OCI-LY7 (cell line): ENCODE results near the gene SEC14L5. TPM values are rescaled to one million over a fixed set of nuclear protein-coding genes. Genes with fewer than 3 reads are reported as not detected.
"Not testable (repeated sequence)": the region's sequence is repeated elsewhere in the genome, so short reads cannot be mapped to it uniquely, and the experiment has no call there.

Experiments
- BruUV-seq: library from RNA; stranded (reverse); fragments of 400-500 nt; replicated peaks from 2 replicates; lab custom pipeline; 2021; lab: Mats Ljungman, UMichigan
- CTCF ChIA-PET: fragments of 300-600 bp; sonication (Branson Sonifier 250); formaldehyde crosslinking; loops from one replicate; lab custom pipeline; 2022; ENCODE audit warnings: antibody characterized with exemption; ENCODE audit not compliant: unreplicated experiment; lab: Charles Lee
- POLR2A ChIA-PET: fragments of 300-600 bp; sonication (Branson Sonifier 250); formaldehyde crosslinking; loops from one replicate; lab custom pipeline; 2022; ENCODE audit warnings: antibody characterized with exemption; lab: Charles Lee
- DNase-seq: peaks from one replicate; pipeline ENCODE4 v3.0.0-alpha.2; 2015; ENCODE audit warnings: low spot score
- H2AFZ ChIP-seq: fragments of 200-600 bp; sonication (generic), shearing (Covaris generic); 2 replicates; pipeline ENCODE4 v1.6.1; 2014; ENCODE audit warnings: mild to moderate bottlenecking, antibody characterized with exemption, low read length, moderate library complexity
- H3K27ac ChIP-seq: fragments of 200-600 bp; sonication (generic); 2 replicates; pipeline ENCODE4 v1.5.1; 2014; ENCODE audit warnings: mixed run types, low read depth, mild to moderate bottlenecking, moderate library complexity, low read length, inconsistent platforms; ENCODE audit not compliant: poor library complexity, severe bottlenecking
- H3K36me3 ChIP-seq: fragments of 200-600 bp; sonication (generic); 2 replicates; pipeline ENCODE4 v1.6.1; 2014; ENCODE audit warnings: mild to moderate bottlenecking, antibody characterized with exemption, low read length, moderate library complexity, mixed read lengths; ENCODE audit not compliant: insufficient read depth
- H3K4me1 ChIP-seq: fragments of 200-600 bp; sonication (generic); 2 replicates; pipeline ENCODE4 v1.5.1; 2014; ENCODE audit warnings: mild to moderate bottlenecking, low read length; ENCODE audit not compliant: insufficient read depth, poor library complexity, severe bottlenecking
- H3K4me2 ChIP-seq: fragments of 200-600 bp; sonication (generic); 2 replicates; pipeline ENCODE4 v1.6.1; 2014; ENCODE audit warnings: mild to moderate bottlenecking, low read length
- H3K4me3 ChIP-seq: fragments of 200-600 bp; sonication (generic); 2 replicates; pipeline ENCODE4 v1.5.1; 2014; ENCODE audit warnings: mild to moderate bottlenecking, low read depth, low read length; ENCODE audit not compliant: poor library complexity, severe bottlenecking
- H3K79me2 ChIP-seq: fragments of 200-600 bp; sonication (generic); 2 replicates; pipeline ENCODE4 v1.6.1; 2016; ENCODE audit warnings: low read depth, mild to moderate bottlenecking, low read length, moderate library complexity, mixed read lengths; ENCODE audit not compliant: insufficient read depth
- H3K9me2 ChIP-seq: fragments of 200-600 bp; sonication (generic); 2 replicates; pipeline ENCODE4 v1.6.1; 2016; ENCODE audit warnings: mild to moderate bottlenecking, low read length, mixed read lengths; ENCODE audit not compliant: insufficient read depth
- H3K9me3 ChIP-seq: fragments of 200-600 bp; sonication (generic); 2 replicates; pipeline ENCODE4 v1.6.1; 2014; ENCODE audit warnings: mild to moderate bottlenecking, mixed run types, low read length, mixed read lengths
- H4K20me1 ChIP-seq: fragments of 200-600 bp; sonication (generic); 2 replicates; pipeline ENCODE4 v1.6.1; 2014; ENCODE audit warnings: mild to moderate bottlenecking, antibody characterized with exemption, low read length, moderate library complexity, mixed read lengths; ENCODE audit not compliant: insufficient read depth
- EZH2phosphoT487 ChIP-seq: fragments of 200-600 bp; sonication (generic); IDR thresholded peaks from 2 replicates; pipeline ENCODE4 v1.6.1; 2018; ENCODE audit warnings: low read depth, borderline replicate concordance, mild to moderate bottlenecking, mixed run types, antibody characterized with exemption, low read length, moderate library complexity, mixed read lengths
- intact Hi-C: fragments of 100-400 bp; cut with micrococcal nuclease; formaldehyde crosslinking; loops from one replicate; pipeline ENCODE4 v1.10.0; 2022; ENCODE audit not compliant: unreplicated experiment
- total RNA-seq, 2 experiments: library from RNA; depleted of rRNA in 1 of 2; stranded (reverse); fragments of >200 nt in 1 of 2; shearing (Covaris generic) in 1 of 2; gene quantifications; 2 replicates each; pipeline ENCODE4 v1.2.3, GENCODE V29; 2014 to 2022
- TF ChIP-seq, protein P1 (sequence below): fragments of 200-600 bp; sonication (generic); conservative IDR thresholded peaks from 2 replicates; pipeline ENCODE4 v1.5.1; 2014; ENCODE audit warnings: mild to moderate bottlenecking, antibody characterized with exemption, low read length, moderate library complexity, mixed read lengths

SEC14L5 gene
- total RNA-seq, 2 experiments from 2014 or later = not detected

DNA sequence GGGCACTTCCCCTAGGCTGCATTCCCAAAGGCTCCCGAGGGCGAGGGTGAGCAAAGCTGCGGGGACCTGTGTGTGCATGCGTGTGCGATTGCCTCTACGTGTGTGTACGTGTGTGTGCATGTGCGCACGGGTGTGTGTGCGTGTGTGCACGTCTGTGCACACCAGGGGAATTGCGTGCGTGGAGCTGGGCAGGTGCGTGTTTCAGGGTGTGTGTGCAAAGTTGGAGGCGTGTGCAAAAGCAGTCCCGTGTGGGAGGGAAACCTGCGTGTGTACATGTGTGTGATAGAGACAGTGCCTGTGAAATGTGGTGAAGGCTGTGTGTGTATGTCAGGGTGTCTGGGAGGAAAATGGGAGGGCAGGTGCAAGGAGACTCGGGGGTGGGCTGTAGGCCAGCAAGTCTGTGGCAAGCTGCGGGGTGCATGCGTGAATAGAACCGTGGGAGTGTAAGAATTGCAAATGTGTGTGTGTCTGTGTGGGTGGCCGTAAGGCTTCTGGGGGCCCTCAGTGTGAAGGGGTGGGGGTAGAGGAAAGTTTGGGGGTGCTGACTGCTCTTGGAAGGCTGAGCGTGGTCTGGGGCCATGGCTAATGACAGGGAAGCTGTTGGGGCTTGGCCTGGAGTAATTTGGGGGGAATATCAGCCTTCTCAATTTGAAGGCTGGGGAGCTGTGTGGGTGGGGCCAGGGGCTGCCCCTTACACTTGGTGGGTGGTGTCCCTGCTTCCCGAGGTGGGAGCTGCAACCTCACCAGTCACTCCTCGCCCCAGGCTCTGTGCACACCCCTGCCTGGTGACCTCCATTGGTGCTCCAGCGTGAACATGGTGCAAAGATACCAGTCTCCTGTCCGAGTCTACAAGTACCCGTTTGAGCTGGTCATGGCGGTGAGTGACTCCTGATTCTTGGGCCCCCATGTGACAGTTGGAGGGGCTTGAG lies 644 bp downstream of the SEC14L5 start:
- POLR2A ChIA-PET = no interaction called here
- no peak overlapping the region for H3K4me2 ChIP-seq

DNA sequence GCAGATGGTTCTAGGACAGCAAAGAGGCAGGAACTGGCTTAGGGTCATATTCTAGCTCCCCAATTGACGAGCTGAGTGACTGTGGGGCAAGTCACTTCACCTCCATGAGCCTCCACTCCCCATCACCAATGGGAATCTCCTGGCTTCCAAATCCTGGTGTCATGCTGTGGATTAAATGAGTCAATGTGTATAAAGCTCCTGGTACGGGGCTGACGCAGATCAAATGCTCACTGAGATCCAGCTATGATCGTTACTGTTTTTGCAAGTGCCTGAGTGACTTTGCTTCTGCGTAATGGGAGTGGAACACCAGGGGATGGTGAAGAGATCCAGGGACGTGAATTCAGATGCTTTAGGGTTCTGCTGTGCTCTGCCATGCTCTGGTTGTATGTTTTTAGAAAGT lies 2.4 kb downstream of the SEC14L5 start:
- H3K9me2 ChIP-seq = no peaks in the 10 kb centered on the region
- no TSS peak for BruUV-seq
- H3K4me3 ChIP-seq = no peak overlapping the region
- H3K9me3 ChIP-seq = no peaks in the 10 kb centered on the region
- intact Hi-C loops = no loop called here
- no peaks in the 10 kb centered on the region for H4K20me1 ChIP-seq
- no peak overlapping the region for H3K4me2 ChIP-seq
- H3K36me3 ChIP-seq = no peaks in the 10 kb centered on the region
- H3K4me1 ChIP-seq = peaks cover 3% of the 10 kb centered on the region
- ChIA-PET CTCF (no interaction called here), POLR2A (no interaction called here)
- H3K79me2 ChIP-seq = no peaks in the 10 kb centered on the region
- H2AFZ ChIP-seq = no peak overlapping the region
- no peak overlapping the region for H3K27ac ChIP-seq
- DNase-seq = no peak
- TF ChIP-seq EZH2phosphoT487 = no peak
- TF ChIP-seq, protein P1, sequence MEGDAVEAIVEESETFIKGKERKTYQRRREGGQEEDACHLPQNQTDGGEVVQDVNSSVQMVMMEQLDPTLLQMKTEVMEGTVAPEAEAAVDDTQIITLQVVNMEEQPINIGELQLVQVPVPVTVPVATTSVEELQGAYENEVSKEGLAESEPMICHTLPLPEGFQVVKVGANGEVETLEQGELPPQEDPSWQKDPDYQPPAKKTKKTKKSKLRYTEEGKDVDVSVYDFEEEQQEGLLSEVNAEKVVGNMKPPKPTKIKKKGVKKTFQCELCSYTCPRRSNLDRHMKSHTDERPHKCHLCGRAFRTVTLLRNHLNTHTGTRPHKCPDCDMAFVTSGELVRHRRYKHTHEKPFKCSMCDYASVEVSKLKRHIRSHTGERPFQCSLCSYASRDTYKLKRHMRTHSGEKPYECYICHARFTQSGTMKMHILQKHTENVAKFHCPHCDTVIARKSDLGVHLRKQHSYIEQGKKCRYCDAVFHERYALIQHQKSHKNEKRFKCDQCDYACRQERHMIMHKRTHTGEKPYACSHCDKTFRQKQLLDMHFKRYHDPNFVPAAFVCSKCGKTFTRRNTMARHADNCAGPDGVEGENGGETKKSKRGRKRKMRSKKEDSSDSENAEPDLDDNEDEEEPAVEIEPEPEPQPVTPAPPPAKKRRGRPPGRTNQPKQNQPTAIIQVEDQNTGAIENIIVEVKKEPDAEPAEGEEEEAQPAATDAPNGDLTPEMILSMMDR = no peak

More for the DNA sequence above, 644 bp downstream of the SEC14L5 start:
- peaks cover 3% of the 10 kb centered on the region for H3K4me1 ChIP-seq
- H3K9me3 ChIP-seq = no peaks in the 10 kb centered on the region
- H4K20me1 ChIP-seq = no peaks in the 10 kb centered on the region
- BruUV-seq = no TSS peak
- no peaks in the 10 kb centered on the region for H3K9me2 ChIP-seq
- H3K27ac ChIP-seq = no peak overlapping the region
- no peak for TF ChIP-seq EZH2phosphoT487
- TF ChIP-seq, protein P1 = no peak
- intact Hi-C loops = loop anchor here (5.0 kb wide), 1 partner anchor 451 kb away; no protein-coding TSS in a partner anchor
- CTCF ChIA-PET = no interaction called here
- no peak overlapping the region for H3K4me3 ChIP-seq
- no peak overlapping the region for H2AFZ ChIP-seq
- DNase-seq = no peak
- no peaks in the 10 kb centered on the region for H3K79me2 ChIP-seq
- no peaks in the 10 kb centered on the region for H3K36me3 ChIP-seq

DNA sequence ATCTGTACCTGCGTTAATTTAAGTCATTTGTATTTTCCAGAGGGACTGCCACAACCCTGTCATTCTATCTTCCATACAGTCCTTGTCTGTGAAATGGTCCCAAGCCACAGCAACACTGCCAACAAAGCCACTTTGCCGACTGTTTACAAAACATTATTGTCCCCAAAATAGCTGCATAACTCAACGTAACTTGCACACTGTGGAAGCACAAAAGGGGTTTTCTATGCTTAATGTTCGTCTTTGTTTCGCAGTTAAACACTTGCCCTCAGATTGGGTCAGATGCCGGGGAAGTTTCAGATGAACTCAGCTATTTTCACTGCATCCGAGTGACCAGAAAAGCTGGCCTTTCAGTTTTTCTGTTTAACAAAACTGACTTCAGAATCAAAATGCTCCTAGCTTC lies 4.6 kb downstream of the SEC14L5 start:
- H3K4me2 ChIP-seq = no peak overlapping the region
- no TSS peak for BruUV-seq
- H3K9me2 ChIP-seq = no peaks in the 10 kb centered on the region
- POLR2A ChIA-PET = interaction anchor here (0.7 kb wide), 1 partner anchor 91 kb away, joined by 3 read pairs; no protein-coding TSS in a partner anchor
- H3K9me3 ChIP-seq = no peaks in the 10 kb centered on the region
- H3K4me3 ChIP-seq = no peak overlapping the region
- H3K36me3 ChIP-seq = no peaks in the 10 kb centered on the region
- no peak overlapping the region for H2AFZ ChIP-seq
- CTCF ChIA-PET = no interaction called here
- intact Hi-C loops = no loop called here
- DNase-seq = no peak
- H3K4me1 ChIP-seq = peaks cover under 1% of the 10 kb centered on the region
- no peaks in the 10 kb centered on the region for H3K79me2 ChIP-seq
- no peak overlapping the region for H3K27ac ChIP-seq
- H4K20me1 ChIP-seq = no peaks in the 10 kb centered on the region
- TF ChIP-seq, protein P1 = no peak
- no peak for TF ChIP-seq EZH2phosphoT487

DNA sequence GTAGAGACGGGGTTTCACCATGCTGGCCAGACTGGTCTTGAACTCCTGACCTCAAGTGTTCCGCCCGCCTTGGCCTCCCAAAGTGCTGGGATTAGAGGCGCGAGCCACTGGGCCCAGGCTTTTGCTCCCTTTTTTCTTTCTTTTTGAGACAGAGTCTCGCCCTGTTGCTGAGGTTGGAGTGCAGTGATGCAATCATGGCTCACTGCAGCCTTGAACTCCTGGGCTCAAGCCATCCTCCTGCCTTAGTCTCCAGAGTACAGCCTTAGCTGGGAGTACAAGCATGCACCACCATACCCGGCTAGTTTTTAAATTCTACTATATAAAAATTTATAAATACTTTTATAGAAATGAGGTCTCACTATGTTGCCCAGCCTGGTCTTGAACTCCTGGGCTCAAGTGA lies 5.4 kb downstream of the SEC14L5 start:
- H3K4me1 ChIP-seq, H2AFZ ChIP-seq, H3K36me3 ChIP-seq, POLR2A ChIA-PET, H3K79me2 ChIP-seq, H3K27ac ChIP-seq, H3K9me2 ChIP-seq, DNase-seq, H3K4me2 ChIP-seq, intact Hi-C loops, H3K9me3 ChIP-seq, H4K20me1 ChIP-seq, H3K4me3 ChIP-seq, CTCF ChIA-PET, BruUV-seq: not testable (repeated sequence)
